Anterior cingulate cortex (tissue), 58 donors: ENCODE measurements around the gene LBHD2.
"Not testable (repeated sequence)": the region's sequence is repeated elsewhere in the genome, so short reads cannot be mapped to it uniquely, and the experiment has no call there.

Experiments used
- DNase-seq, 58 donors: peaks; one replicate each; lab custom pipeline; 2025; lab: John Stamatoyannopoulos, UW

Gene LBHD2

DNA sequence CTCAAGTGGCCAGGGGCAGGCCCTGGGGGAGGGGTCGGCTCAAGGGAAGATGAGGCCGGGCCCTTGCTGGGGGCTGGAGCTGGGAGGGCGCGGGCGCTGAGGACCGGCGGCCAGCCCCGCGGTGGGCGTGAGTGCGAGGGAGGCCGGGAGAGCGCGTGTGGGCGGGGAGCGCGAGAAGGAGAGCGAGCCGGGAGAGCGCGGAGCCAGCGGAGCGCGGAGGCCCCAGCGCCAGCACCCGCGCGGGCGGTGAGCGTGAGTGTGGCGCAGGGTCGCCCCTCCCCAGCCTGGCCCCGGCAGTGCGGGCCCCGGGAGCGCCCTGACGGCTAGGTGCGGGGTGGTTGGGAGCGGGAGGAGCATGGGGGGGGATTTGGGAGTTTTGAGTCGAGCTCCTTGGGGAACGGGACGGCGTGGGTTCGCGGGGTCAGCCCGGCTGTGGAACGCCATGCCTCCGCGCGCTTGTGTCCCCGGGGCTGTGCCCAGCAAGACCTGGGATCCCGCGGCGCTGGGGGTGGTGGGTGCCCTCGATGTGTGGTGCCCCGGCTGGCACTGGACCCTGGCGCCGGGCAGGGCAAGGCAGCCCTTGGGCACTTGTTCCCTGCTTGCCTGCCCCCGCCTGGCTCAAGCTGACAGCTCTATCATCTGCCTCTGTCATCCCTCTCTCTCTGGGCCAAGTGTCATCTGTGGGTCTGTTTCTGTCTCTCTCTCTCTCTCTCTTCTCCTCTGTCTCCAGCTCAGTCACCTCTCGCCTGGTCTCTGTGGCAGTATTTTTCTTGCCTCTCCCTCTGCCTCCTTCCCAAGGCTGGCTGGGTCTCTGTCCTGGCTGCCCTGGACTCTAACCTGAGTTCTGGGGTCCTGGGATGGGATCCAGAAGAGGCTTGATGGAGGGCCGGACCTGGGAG lies at the start of gene LBHD2:
LBHD2 (plus strand) TSS at position 190 of the 899 bp plus-strand sequence. CDS start 1,803 bp downstream, outside the sequence.
- DNase-seq, result no peak

DNA sequence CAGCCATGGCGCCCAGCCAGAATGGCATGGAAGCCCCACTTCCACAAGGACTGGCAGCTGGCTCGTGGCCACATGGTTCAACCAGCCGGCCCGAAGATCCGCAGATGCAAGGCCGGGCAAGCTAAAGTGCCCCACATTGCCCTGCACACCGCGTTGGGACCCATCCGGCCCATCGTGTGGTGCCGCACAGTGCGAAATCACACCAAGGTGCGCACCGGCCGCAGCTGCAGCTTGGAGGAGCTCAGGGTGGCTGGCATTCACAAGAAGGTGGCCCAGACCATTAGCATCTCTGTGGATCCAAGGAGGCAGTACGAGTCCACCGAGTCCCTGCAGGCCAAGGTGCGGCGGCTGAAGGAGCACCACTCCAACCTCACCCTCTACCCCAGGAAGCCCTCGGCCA lies 42.5 kb upstream of the LBHD2 start:
- DNase-seq, result no peak

DNA sequence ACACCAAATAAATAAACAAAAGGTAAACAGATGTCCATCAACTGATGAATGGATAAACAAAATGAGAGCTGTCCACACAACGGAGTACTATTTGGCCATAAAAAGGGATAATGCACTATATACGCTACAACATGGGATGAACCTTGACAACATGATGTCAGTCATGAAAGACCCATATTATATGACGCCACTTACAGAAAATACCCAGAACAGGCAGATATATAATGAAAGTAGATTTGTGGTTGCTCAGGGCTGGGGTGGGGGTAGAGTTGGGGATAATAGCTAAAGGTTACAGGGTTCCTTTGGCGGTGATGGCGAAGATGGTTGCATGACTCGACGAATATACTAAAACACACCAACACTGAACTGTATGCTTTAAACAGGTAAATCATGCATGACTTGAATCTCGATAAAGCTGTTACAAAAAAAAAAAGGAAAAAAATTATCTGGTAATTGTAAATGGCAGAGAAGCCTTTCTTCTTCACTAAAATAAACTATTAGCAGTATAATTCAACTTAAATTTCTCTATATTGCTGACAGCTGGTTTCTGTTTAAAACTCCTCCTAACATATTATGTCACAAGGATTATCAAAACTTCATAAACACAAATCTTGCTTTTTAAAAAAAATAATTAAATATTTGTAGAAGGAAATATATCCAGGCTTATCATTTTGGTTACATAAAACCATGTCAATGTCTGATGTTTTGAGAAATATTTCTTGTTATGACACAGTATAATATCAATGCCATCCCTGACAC lies 40.6 kb upstream of the LBHD2 start:
- DNase-seq, result no peak

GRCh38 chr14:103045371-103045869 lies 38.6 kb upstream of the LBHD2 start:
- no peak for DNase-seq

- not testable (repeated sequence) for DNase-seq
These were observed 36.6 kb upstream of the LBHD2 start for GRCh38 chr14:103047453-103047852.

DNA sequence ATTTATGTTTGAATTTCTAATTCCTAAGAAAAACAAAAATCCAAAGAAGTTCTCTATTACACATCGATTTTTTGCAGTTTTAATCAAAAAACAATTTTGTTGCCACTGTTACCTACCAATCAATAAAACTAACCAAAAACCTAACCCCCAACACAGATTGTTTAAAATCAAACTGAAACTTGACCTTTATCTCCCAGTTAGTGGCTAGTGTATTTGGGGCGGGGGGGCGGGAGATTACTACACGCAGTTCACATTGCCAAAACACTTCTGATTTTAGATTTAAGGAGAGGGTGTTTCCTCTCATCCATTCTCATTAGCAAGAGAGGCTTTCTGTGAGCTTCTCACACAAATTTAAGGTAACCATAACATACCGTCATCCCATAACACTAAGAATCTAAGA lies 33.1 kb upstream of the LBHD2 start:
- no peak for DNase-seq

- no peak for DNase-seq
These were observed 31.6 kb upstream of the LBHD2 start for GRCh38 chr14:103052407-103052806.

- no peak for DNase-seq
These were observed 28.3 kb upstream of the LBHD2 start for GRCh38 chr14:103055695-103056094.

DNA sequence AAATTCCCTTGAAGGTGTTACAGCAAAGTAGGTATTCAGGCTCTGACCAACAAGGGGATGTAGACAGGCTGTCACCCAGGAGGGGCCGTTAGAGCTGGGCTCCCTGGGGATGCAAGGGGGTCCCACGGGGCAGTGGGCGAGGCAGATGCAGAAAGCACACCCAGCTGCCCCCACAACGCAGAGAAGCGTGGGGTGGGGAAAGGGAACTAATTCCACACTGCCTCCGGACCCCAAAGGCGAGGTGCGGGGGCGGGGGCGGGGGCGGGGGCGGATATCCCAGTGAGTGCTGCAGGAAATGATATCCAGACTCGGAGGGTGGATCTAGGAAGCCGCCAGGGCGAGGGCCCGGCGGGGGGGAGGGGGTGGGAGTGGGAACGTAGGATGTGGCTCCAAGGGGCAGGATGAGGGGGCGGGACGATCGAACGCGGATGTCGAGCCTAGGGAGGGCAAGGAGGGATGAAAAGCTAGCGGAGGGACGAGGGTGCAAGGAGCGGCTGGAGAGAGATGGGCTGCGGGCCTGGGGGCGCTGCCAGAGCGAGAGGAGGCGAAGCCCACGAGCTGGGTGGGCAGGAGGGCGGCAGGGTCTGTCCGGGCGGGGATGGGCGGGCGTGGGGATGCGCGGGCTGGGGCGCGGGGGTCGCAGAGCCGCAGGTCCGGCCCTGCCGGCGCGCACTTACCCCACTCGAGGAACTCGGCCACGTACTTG lies 27.5 kb upstream of the LBHD2 start:
- DNase-seq, result peak in 6 of 58 donors; percentile 25 to 54 (median 34)

GRCh38 chr14:103057028-103057371 lies 27.0 kb upstream of the LBHD2 start:
- peak in 6 of 58 donors; percentile 41 to 53 (median 51) for DNase-seq

DNA sequence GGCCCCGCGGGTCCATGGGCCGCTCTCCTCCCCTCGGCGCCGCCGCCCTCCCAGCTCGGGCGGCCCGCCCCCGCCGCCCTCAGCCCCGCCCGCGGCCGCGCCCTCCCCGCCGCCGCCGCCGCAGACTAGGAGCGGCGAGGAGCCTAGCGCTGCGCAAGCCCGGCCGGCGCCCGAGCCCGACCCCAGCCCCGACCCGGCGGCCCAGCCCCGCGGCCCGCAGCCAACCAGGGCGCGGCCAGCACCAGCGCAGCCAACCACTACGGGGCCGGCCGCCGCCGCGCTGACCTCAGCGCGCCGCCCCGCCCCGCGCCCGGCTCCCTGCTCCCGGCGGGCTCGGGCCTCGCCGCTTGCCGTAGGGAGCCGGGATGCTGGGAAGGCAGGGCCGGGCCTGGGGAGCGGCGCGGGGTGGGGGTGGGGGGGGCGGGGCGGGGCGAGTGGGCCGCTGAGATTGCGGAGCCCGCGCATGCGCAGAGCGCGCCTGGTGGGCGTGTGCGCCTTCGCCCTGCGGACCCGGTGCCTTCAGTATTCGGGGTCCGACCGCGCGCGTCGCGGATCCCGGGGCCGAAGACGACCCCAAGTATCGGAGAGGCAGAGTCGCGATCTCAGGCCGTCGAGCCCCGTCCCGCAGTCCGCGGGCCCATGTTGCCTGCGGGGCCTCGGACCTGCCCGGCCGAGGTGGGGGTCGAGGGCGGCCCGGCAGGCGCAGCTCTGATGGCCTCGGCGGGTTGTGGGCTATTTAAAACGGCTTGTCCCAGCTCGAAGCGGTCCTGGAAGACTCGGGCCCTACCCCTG lies 26.4 kb upstream of the LBHD2 start, which contains the start of gene CDC42BPB:
CDC42BPB (minus strand) TSS at position 178 of the 792 bp plus-strand sequence. CDS start 376 bp downstream, outside the sequence.
- DNase-seq, result peak in 56 of 58 donors; percentile 38 to 92 (median 82)

DNA sequence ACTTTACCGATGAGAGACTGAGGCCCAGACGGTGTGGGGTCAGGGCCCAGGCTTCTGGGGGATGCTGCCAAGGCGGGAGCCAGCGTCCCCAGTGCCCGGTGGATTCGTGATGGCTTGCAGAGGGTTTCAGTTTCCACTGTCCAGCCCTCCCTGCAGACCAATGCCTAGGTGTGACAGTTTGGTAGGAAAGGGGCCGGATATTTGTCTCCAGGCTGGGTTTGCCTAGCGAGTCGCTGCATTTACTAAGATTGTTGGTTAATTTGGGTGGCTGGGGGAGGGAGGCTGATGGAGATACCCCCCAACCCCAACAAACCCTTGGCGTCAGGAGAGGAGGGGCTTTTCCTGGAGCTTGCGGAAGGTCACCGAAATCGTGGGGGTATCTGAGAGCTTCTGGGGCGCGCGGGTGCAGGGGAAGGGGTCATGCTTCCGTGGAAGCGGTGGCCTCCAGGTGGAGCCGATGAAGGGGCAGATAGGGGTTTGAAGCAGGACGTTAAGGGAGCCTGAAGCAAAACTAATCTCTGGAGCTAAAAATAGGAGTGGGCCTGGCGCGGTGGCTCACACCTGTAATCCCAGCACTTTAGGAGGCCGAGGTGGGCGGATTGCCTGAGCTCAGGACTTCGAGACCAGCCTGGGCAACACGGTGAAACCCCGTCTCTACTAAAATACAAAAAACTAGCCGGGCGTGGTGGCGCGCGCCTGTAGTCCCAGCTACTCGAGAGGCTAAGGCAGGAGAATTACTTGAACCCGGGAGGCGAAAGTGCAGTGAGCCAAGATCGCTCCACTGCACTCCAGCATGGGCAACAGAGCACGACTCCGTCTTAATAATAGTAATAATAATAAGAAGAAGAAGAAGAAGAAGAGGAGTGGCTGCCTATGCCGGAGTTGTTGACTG lies 25.6 kb upstream of the LBHD2 start:
- DNase-seq, result peak in 1 of 58 donors; percentile 40

- no peak for DNase-seq
These were observed 24.5 kb upstream of the LBHD2 start for GRCh38 chr14:103059556-103059955.

DNA sequence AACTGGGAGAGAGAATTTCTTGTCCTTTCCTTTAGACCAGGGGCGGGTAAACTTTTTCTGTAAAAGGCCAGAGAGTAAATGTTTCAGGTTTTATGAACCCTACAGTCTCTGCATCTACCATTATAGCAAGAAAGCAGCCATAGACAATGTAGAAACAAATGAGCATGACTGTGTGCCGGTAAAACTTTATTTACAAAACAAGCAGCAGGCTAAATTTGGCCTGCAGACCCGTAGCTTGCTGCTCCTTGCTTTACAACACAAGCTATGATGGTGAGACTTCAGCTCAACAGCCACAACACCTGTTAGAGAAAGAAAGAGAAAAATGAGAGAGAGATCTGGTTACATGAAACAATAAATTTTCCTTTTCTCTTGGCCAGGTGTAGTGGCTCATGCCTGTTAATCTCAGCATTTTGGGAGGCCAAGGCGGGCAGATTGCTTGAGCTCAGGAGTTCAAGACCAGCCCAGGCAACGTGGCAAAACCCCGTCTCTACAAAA lies 22.5 kb upstream of the LBHD2 start:
- DNase-seq, result no peak

DNA sequence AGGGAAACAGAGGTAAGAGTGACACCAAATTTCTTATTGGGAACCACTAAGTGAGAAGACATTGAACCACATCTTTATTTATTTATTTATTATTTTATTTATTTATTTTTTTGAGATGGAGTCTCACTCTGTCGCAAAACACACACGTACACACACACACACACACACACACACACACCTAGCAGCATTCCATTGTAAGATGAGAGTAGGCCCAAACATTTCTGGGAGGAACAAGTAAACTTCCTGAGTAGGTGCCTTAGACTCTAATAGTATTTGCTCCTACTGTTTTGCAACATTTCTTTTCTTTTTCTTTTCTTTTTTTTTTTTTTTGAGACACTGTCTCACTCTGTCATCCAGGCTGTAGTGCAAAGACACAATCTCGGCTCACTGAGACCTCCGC lies 19.6 kb upstream of the LBHD2 start:
- no peak for DNase-seq

GRCh38 chr14:103064978-103065377 lies 19.0 kb upstream of the LBHD2 start:
- no peak for DNase-seq

DNA sequence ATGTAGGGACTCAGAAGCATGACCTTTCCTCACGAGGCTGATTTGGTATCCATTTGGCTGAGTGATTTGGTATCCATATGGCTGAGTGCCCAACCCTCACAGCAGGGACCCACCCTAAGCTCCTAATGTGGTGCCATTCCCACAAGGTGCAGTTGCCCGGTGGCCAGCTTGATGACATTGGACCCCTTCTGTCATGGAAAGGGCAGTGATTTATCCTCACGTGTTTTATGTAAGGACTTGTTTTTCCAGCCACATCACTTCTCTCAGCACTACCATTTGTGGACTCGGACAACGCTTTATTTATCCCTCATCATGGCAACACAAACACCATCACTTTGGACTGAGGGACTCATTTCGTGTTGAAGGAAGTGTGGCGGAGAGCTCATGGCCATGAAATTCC lies 18.1 kb upstream of the LBHD2 start:
- no peak for DNase-seq

DNA sequence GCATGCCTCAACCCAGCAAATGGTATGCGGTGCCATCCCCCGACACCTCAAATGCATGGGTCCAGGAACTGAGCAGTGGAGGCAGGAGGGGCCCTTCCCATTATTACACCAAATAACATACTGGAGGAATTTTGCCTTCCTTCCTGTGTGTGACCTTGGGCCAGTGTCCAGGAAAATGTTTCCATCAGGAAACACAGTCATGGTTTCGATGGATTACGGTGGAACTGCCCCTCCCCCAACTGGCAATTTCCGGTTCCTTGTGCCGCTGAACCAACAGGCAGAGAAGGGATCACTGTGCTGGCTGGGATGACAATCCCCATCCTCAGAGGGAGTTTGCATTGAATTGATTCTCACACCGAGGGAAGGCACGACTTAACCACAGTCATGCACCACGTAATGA lies 17.6 kb upstream of the LBHD2 start:
- DNase-seq, result no peak
